GM23338 (cell line): ENCODE data around the gene CACNG3. TPM values are rescaled to one million over a fixed set of nuclear protein-coding genes. Genes with fewer than 3 reads are reported as not detected.

Source experiments
- ATAC-seq: fragments of 200-7000 bp; cut with Tn5 transposase; 3 replicates; pipeline ENCODE4 v1.9.1; 2020
- DNase-seq: peaks from one replicate; pipeline ENCODE4 v3.0.0-alpha.2; 2015; ENCODE audit warnings: low spot score
- H2AFZ ChIP-seq: fragments of 200-600 bp; sonication (generic); 2 replicates; pipeline ENCODE4 v1.8.0; 2016; ENCODE audit warnings: antibody characterized with exemption, mild to moderate bottlenecking, moderate library complexity
- H3F3A ChIP-seq: fragments of 200-600 bp; sonication (generic); replicated peaks from 2 replicates; pipeline ENCODE4 v1.8.0; 2017; ENCODE audit warnings: antibody characterized with exemption, mixed run types, low read depth
- H3K27ac ChIP-seq: fragments of 200-600 bp; sonication (generic); 2 replicates; pipeline ENCODE4 v1.6.1; 2016; ENCODE audit warnings: low read depth
- H3K27me3 ChIP-seq: fragments of 200-600 bp; sonication (generic); 2 replicates; pipeline ENCODE4 v1.8.0; 2016; ENCODE audit warnings: mild to moderate bottlenecking, mixed run types, moderate library complexity; ENCODE audit not compliant: insufficient read depth
- H3K36me3 ChIP-seq: fragments of 200-600 bp; sonication (generic); 2 replicates; pipeline ENCODE4 v1.8.0; 2016; ENCODE audit warnings: mild to moderate bottlenecking; ENCODE audit not compliant: insufficient read depth
- H3K4me1 ChIP-seq: fragments of 200-600 bp; sonication (generic); 2 replicates; pipeline ENCODE4 v1.8.0; 2016; ENCODE audit warnings: mild to moderate bottlenecking, moderate library complexity; ENCODE audit not compliant: insufficient read depth
- H3K4me2 ChIP-seq: fragments of 200-600 bp; sonication (generic); 2 replicates; pipeline ENCODE4 v1.7.1; 2017; ENCODE audit warnings: mixed run types
- H3K4me3 ChIP-seq: fragments of 200-600 bp; sonication (generic); 2 replicates; pipeline ENCODE4 v1.6.1; 2016; ENCODE audit warnings: mixed run types
- H3K79me2 ChIP-seq: fragments of 200-600 bp; sonication (generic); replicated peaks from 2 replicates; pipeline ENCODE4 v1.8.0; 2017; ENCODE audit warnings: mild to moderate bottlenecking; ENCODE audit not compliant: insufficient read depth
- H3K9me2 ChIP-seq: fragments of 200-600 bp; sonication (generic); 2 replicates; pipeline ENCODE4 v1.8.0; 2017; ENCODE audit not compliant: insufficient read depth
- H4K20me1 ChIP-seq: fragments of 200-600 bp; sonication (generic); replicated peaks from 2 replicates; pipeline ENCODE4 v1.8.0; 2017; ENCODE audit warnings: mild to moderate bottlenecking; ENCODE audit not compliant: insufficient read depth
- H3K27ac Mint-ChIP-seq: 2 replicates; pipeline ENCODE4 v1.8.0; 2020; ENCODE audit warnings: inconsistent platforms, mild to moderate bottlenecking, moderate library complexity, mixed read lengths
- H3K27me3 Mint-ChIP-seq: 3 replicates; pipeline ENCODE4 v1.8.0; 2022; ENCODE audit warnings: low read depth, mild to moderate bottlenecking, moderate library complexity, mixed read lengths, inconsistent platforms; ENCODE audit not compliant: insufficient read depth, poor library complexity
- H3K36me3 Mint-ChIP-seq: 3 replicates; pipeline ENCODE4 v1.8.0; 2021; ENCODE audit warnings: low read depth, mild to moderate bottlenecking, inconsistent platforms, moderate library complexity, mixed read lengths
- H3K4me1 Mint-ChIP-seq: 3 replicates; pipeline ENCODE4 v1.8.0; 2020; ENCODE audit warnings: mild to moderate bottlenecking, inconsistent platforms, mixed read lengths
- H3K4me3 Mint-ChIP-seq: 3 replicates; pipeline ENCODE4 v1.8.0; 2021; ENCODE audit warnings: moderate library complexity, mild to moderate bottlenecking, inconsistent platforms, mixed read lengths
- H3K9me3 Mint-ChIP-seq: 3 replicates; pipeline ENCODE4 v1.8.0; 2020; ENCODE audit warnings: moderate library complexity, mild to moderate bottlenecking, inconsistent platforms, mixed read lengths
- CREB1 ChIP-seq: fragments of 250-450 bp; sonication (Bioruptor Pico); IDR thresholded peaks from 2 replicates; pipeline ENCODE4 v1.5.0; 2020; ENCODE audit warnings: low read depth, mild to moderate bottlenecking, moderate library complexity
- EZH2phosphoT487 ChIP-seq: fragments of 200-600 bp; sonication (generic); IDR thresholded peaks from one replicate; pipeline ENCODE4 v1.8.1; 2018; ENCODE audit warnings: antibody characterized with exemption; ENCODE audit not compliant: unreplicated experiment
- JUNB ChIP-seq: IDR thresholded peaks from one replicate; pipeline ENCODE4 v1.6.1; 2016; ENCODE audit warnings: antibody characterized with exemption; ENCODE audit not compliant: unreplicated experiment
- POLR2AphosphoS5 ChIP-seq: IDR thresholded peaks from 2 replicates; pipeline ENCODE4 v1.6.1; 2016; ENCODE audit warnings: antibody characterized with exemption, low read depth
- REST ChIP-seq: IDR thresholded peaks from one replicate; pipeline ENCODE4 v1.6.1; 2018; ENCODE audit warnings: antibody characterized with exemption; ENCODE audit not compliant: unreplicated experiment
- STAT1 ChIP-seq: IDR thresholded peaks from one replicate; pipeline ENCODE4 v1.6.1; 2016; ENCODE audit warnings: antibody characterized with exemption; ENCODE audit not compliant: unreplicated experiment
- ZNF114 ChIP-seq: fragments of 250-450 bp; sonication (Bioruptor Pico); IDR thresholded peaks from 2 replicates; pipeline ENCODE4 v1.5.0; 2020; ENCODE audit warnings: mild to moderate bottlenecking, moderate library complexity
- ZNF331 ChIP-seq: fragments of 250-450 bp; sonication (Bioruptor Pico); IDR thresholded peaks from 2 replicates; pipeline ENCODE4 v1.5.0; 2020; ENCODE audit warnings: low read depth, mild to moderate bottlenecking, moderate library complexity
- polyA plus RNA-seq: library from polyadenylated mRNA; unstranded; fragments of >200 nt; fragmentation: Nextera tagmentation; extraction: Ambion mirVana; gene quantifications from 2 replicates; pipeline ENCODE4 v1.2.1, GENCODE V29; 2016
- total RNA-seq: library from RNA; depleted of rRNA; stranded (reverse); fragments of >200 nt; shearing (Covaris generic); gene quantifications from 2 replicates; pipeline ENCODE4 v1.2.3, GENCODE V29; 2014
- TF ChIP-seq, protein P1 (sequence below): fragments of 250-450 bp; sonication (Bioruptor Pico); IDR thresholded peaks from 2 replicates; pipeline ENCODE4 v1.5.0; 2020; ENCODE audit warnings: mild to moderate bottlenecking, moderate library complexity

The CACNG3 gene
- total and polyA plus RNA-seq, 2 experiments from 2014 or later = not detected

DNA sequence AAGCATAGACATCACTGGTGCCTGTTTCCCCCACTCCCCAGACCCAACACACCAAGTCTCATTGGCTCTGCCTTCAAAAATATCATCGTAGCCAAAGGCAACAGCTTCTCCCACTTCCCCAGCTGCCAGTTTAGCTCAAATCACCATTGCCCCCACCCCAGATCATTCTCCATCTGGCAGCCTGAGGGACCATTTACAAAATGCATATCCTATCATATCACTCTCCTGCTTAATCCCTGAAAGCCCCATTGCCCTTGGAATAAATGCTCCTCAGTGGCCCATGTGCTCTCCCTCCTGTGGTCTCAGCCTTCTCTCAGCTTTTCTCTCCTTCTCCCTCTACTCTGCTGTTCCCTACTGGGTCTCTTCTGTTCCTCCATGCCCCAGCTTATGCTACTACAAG is 68.3 kb downstream of the CACNG3 start:
- Histone ChIP-seq H3K27me3 (no peaks in the 10 kb centered on the region), H3K9me2 (0 out of 2 replicates have a peak, but pooled peaks cover 3% of the 10 kb centered on the region), H4K20me1 (no peaks in the 10 kb centered on the region), H2AFZ (no peak overlapping the region), H3F3A (no peaks in the 10 kb centered on the region), H3K79me2 (no peaks in the 10 kb centered on the region), H3K4me3 (no peak overlapping the region), H3K27ac (no peak overlapping the region), H3K4me1 (no peaks in the 10 kb centered on the region), H3K36me3 (no peaks in the 10 kb centered on the region), H3K4me2 (no peak overlapping the region)
- DNase-seq (no peak), ATAC-seq (no peak)
- Mint-ChIP-seq H3K27ac (no peak overlapping the region), H3K9me3 (no peaks in the 10 kb centered on the region), H3K4me3 (no peak overlapping the region), H3K36me3 (no peaks in the 10 kb centered on the region), H3K27me3 (peaks cover 7% of the 10 kb centered on the region), H3K4me1 (peaks cover 9% of the 10 kb centered on the region)
- TF ChIP-seq STAT1 = no peak
- no peak for TF ChIP-seq POLR2AphosphoS5
- TF ChIP-seq ZNF331 (CRISPR knock-in tag) = no peak
- no peak for TF ChIP-seq JUNB
- no peak for TF ChIP-seq REST
- TF ChIP-seq CREB1 (CRISPR knock-in tag) = no peak
- TF ChIP-seq EZH2phosphoT487 = no peak
- TF ChIP-seq ZNF114 (CRISPR knock-in tag) = no peak

DNA sequence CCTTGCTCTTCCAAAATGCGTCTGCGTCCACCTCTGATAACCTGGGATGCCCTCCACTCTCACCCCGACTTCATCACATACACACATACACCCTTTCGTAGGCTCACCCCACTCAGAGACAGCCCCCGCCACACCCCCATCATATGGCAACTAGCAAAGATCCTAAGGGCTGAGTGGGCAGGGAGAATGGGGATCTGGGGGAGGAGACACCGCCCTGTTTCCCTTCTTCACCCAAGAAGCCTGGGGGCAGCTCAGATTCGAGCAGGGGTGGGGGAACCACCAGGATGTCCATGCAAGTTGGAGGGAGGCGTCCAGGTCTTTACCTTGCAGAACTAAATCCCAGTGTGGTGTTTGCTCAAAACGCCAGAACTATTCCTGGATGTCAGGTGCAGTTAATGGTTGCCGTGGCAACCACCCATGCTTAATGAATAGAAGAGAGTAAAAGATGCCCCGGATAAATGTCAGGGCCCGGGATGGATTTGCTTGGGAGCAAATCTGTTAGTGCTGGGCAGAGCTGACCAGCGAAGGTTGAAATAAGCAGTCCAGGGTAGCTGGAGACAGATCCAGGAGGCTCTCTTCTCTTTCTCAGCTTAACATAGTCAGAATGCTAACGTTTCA is 72.8 kb downstream of the CACNG3 start:
- H3K4me2 ChIP-seq = no peak overlapping the region
- no peak for TF ChIP-seq JUNB
- TF ChIP-seq, protein P1, sequence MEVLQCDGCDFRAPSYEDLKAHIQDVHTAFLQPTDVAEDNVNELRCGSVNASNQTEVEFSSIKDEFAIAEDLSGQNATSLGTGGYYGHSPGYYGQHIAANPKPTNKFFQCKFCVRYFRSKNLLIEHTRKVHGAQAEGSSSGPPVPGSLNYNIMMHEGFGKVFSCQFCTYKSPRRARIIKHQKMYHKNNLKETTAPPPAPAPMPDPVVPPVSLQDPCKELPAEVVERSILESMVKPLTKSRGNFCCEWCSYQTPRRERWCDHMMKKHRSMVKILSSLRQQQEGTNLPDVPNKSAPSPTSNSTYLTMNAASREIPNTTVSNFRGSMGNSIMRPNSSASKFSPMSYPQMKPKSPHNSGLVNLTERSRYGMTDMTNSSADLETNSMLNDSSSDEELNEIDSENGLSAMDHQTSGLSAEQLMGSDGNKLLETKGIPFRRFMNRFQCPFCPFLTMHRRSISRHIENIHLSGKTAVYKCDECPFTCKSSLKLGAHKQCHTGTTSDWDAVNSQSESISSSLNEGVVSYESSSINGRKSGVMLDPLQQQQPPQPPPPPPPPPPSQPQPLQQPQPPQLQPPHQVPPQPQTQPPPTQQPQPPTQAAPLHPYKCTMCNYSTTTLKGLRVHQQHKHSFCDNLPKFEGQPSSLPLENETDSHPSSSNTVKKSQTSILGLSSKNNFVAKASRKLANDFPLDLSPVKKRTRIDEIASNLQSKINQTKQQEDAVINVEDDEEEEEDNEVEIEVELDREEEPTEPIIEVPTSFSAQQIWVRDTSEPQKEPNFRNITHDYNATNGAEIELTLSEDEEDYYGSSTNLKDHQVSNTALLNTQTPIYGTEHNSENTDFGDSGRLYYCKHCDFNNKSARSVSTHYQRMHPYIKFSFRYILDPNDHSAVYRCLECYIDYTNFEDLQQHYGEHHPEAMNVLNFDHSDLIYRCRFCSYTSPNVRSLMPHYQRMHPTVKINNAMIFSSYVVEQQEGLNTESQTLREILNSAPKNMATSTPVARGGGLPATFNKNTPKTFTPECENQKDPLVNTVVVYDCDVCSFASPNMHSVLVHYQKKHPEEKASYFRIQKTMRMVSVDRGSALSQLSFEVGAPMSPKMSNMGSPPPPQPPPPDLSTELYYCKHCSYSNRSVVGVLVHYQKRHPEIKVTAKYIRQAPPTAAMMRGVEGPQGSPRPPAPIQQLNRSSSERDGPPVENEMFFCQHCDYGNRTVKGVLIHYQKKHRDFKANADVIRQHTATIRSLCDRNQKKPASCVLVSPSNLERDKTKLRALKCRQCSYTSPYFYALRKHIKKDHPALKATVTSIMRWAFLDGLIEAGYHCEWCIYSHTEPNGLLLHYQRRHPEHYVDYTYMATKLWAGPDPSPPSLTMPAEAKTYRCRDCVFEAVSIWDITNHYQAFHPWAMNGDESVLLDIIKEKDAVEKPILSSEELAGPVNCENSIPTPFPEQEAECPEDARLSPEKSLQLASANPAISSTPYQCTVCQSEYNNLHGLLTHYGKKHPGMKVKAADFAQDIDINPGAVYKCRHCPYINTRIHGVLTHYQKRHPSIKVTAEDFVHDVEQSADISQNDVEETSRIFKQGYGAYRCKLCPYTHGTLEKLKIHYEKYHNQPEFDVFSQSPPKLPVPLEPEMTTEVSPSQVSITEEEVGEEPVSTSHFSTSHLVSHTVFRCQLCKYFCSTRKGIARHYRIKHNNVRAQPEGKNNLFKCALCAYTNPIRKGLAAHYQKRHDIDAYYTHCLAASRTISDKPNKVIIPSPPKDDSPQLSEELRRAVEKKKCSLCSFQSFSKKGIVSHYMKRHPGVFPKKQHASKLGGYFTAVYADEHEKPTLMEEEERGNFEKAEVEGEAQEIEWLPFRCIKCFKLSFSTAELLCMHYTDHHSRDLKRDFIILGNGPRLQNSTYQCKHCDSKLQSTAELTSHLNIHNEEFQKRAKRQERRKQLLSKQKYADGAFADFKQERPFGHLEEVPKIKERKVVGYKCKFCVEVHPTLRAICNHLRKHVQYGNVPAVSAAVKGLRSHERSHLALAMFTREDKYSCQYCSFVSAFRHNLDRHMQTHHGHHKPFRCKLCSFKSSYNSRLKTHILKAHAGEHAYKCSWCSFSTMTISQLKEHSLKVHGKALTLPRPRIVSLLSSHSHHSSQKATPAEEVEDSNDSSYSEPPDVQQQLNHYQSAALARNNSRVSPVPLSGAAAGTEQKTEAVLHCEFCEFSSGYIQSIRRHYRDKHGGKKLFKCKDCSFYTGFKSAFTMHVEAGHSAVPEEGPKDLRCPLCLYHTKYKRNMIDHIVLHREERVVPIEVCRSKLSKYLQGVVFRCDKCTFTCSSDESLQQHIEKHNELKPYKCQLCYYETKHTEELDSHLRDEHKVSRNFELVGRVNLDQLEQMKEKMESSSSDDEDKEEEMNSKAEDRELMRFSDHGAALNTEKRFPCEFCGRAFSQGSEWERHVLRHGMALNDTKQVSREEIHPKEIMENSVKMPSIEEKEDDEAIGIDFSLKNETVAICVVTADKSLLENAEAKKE (CRISPR knock-in tag) = no peak

More for the DNA sequence above, 72.8 kb downstream of the CACNG3 start:
- Mint-ChIP-seq H3K27ac (no peak overlapping the region), H3K4me1 (no peaks in the 10 kb centered on the region; the same call in 2 of the 3 replicates), H3K27me3 (peaks cover 12% of the 10 kb centered on the region), H3K4me3 (no peak overlapping the region), H3K9me3 (no peaks in the 10 kb centered on the region), H3K36me3 (no peaks in the 10 kb centered on the region)
- Histone ChIP-seq H3F3A (no peaks in the 10 kb centered on the region), H3K4me3 (no peak overlapping the region), H3K36me3 (no peaks in the 10 kb centered on the region), H3K9me2 (0 out of 2 replicates have a peak, but pooled peaks cover 3% of the 10 kb centered on the region), H3K27me3 (no peaks in the 10 kb centered on the region), H3K4me1 (no peaks in the 10 kb centered on the region), H3K27ac (no peak overlapping the region), H4K20me1 (no peaks in the 10 kb centered on the region), H2AFZ (no peak overlapping the region), H3K79me2 (no peaks in the 10 kb centered on the region)
- ATAC-seq (no peak), DNase-seq (peak; percentile 50)
